Activated CD8-positive, alpha-beta T cell treated with anti-CD3 and anti-CD28 coated beads for 36 hours (primary cell): Measurements from ENCODE around the gene ALDH7A1. TPM values are rescaled to one million over a fixed set of nuclear protein-coding genes. Genes with fewer than 3 reads are reported as not detected.

Experiments
- ATAC-seq: fragments of 200-7000 bp; cut with Tn5 transposase; one replicate; pipeline ENCODE4 v1.10.0; 2021; ENCODE audit warnings: mild to moderate bottlenecking, moderate library complexity
- CTCF ChIA-PET: fragments of 350-600 bp; sonication (Branson Sonifier 250); formaldehyde crosslinking; loops from one replicate; lab custom pipeline; 2021; ENCODE audit warnings: antibody characterized with exemption; lab: Charles Lee
- POLR2A ChIA-PET: fragments of 350-600 bp; sonication (Branson Sonifier 250); formaldehyde crosslinking; loops from one replicate; lab custom pipeline; 2021; ENCODE audit warnings: antibody characterized with exemption; lab: Charles Lee
- DNase-seq: peaks from one replicate; pipeline ENCODE4 v3.0.0-alpha.2; 2020
- H3K27ac Mint-ChIP-seq: one replicate; pipeline ENCODE4 v1.8.0; 2021; ENCODE audit warnings: mild to moderate bottlenecking, mixed read lengths
- H3K27me3 Mint-ChIP-seq: one replicate; pipeline ENCODE4 v1.8.0; 2021; ENCODE audit warnings: mixed read lengths
- H3K36me3 Mint-ChIP-seq: one replicate; pipeline ENCODE4 v1.8.0; 2021; ENCODE audit warnings: low read depth, mixed read lengths
- H3K4me1 Mint-ChIP-seq: one replicate; pipeline ENCODE4 v1.8.0; 2021; ENCODE audit warnings: low read depth, mixed read lengths
- H3K4me3 Mint-ChIP-seq: one replicate; pipeline ENCODE4 v1.8.0; 2021; ENCODE audit warnings: mild to moderate bottlenecking, moderate library complexity, mixed read lengths
- H3K9me3 Mint-ChIP-seq: one replicate; pipeline ENCODE4 v1.8.0; 2021; ENCODE audit warnings: mixed read lengths
- CTCF ChIP-seq: fragments of 200-600 bp; IDR thresholded peaks from one replicate; pipeline ENCODE4 v1.8.0; 2022; ENCODE audit warnings: antibody characterized with exemption, mild to moderate bottlenecking
- intact Hi-C: fragments of 100-400 bp; cut with micrococcal nuclease; formaldehyde crosslinking; loops from one replicate; pipeline ENCODE4 v1.10.0; 2022
- total RNA-seq, 2 experiments: library from RNA; stranded (reverse); gene quantifications; one replicate each; pipeline ENCODE4 v1.2.3, GENCODE V29; 2021

ALDH7A1 gene
- total RNA-seq, 2 experiments from 2014 or later, result 4.8 to 5.1 TPM

- TF ChIP-seq CTCF, result no peak
- no peak for ATAC-seq
- H3K4me3 Mint-ChIP-seq, result no peak overlapping the region
- ChIA-PET POLR2A (no interaction called here), CTCF (interaction anchor here (0.6 to 2.2 kb wide), 6 partner anchors 16 to 178 kb away, joined by 3 to 12 read pairs (median 4); no protein-coding TSS in a partner anchor)
- intact Hi-C loops, result no loop called here
- H3K27ac Mint-ChIP-seq, result no peak overlapping the region
- no peaks in the 10 kb centered on the region for H3K9me3 Mint-ChIP-seq
- no peak for DNase-seq
- H3K36me3 Mint-ChIP-seq, result no peaks in the 10 kb centered on the region
- H3K27me3 Mint-ChIP-seq, result no peaks in the 10 kb centered on the region
- H3K4me1 Mint-ChIP-seq, result peaks cover 5% of the 10 kb centered on the region
Measured at GRCh38 chr5:126516133-126516532, 78.9 kb downstream of the ALDH7A1 start.

GRCh38 chr5:126515337-126515736 lies 79.7 kb downstream of the ALDH7A1 start:
- H3K27me3 Mint-ChIP-seq, result no peaks in the 10 kb centered on the region
- no peak overlapping the region for H3K4me3 Mint-ChIP-seq
- H3K27ac Mint-ChIP-seq, result no peak overlapping the region
- intact Hi-C loops, result no loop called here
- H3K9me3 Mint-ChIP-seq, result no peaks in the 10 kb centered on the region
- DNase-seq (no peak), ATAC-seq (no peak)
- POLR2A ChIA-PET, result no interaction called here
- TF ChIP-seq CTCF, result no peak
- CTCF ChIA-PET, result interaction anchor here (1.2 to 2.2 kb wide), 2 partner anchors 16 to 177 kb away, joined by 5 read pairs; no protein-coding TSS in a partner anchor
- peaks cover 11% of the 10 kb centered on the region for H3K4me1 Mint-ChIP-seq
- H3K36me3 Mint-ChIP-seq, result no peaks in the 10 kb centered on the region

GRCh38 chr5:126514558-126515141 lies 80.4 kb downstream of the ALDH7A1 start:
- ATAC-seq, result no peak
- POLR2A ChIA-PET, result no interaction called here

GRCh38 chr5:126514131-126514557 lies 80.9 kb downstream of the ALDH7A1 start:
- Mint-ChIP-seq H3K36me3 (no peaks in the 10 kb centered on the region), H3K27me3 (no peaks in the 10 kb centered on the region), H3K27ac (no peak overlapping the region), H3K9me3 (no peaks in the 10 kb centered on the region), H3K4me1 (peaks cover 14% of the 10 kb centered on the region), H3K4me3 (no peak overlapping the region)
- TF ChIP-seq CTCF, result no peak
- intact Hi-C loops, result no loop called here
- CTCF ChIA-PET, result no interaction called here
- POLR2A ChIA-PET, result no interaction called here
- DNase-seq, result no peak
- no peak for ATAC-seq

More at GRCh38 chr5:126514558-126515141, 80.4 kb downstream of the ALDH7A1 start:
- CTCF ChIA-PET, result no interaction called here
- Mint-ChIP-seq H3K4me3 (no peak overlapping the region), H3K27ac (no peak overlapping the region), H3K4me1 (peaks cover 10% of the 10 kb centered on the region), H3K9me3 (no peaks in the 10 kb centered on the region), H3K36me3 (no peaks in the 10 kb centered on the region), H3K27me3 (no peaks in the 10 kb centered on the region)
- no peak for DNase-seq
- no peak for TF ChIP-seq CTCF
- intact Hi-C loops, result no loop called here

- intact Hi-C loops, result no loop called here
- no peak overlapping the region for H3K4me3 Mint-ChIP-seq
- POLR2A ChIA-PET, result no interaction called here
- ATAC-seq (no peak), DNase-seq (no peak)
- H3K36me3 Mint-ChIP-seq, result no peaks in the 10 kb centered on the region
- H3K9me3 Mint-ChIP-seq, result no peaks in the 10 kb centered on the region
- no peak overlapping the region for H3K27ac Mint-ChIP-seq
- H3K27me3 Mint-ChIP-seq, result no peaks in the 10 kb centered on the region
- peaks cover 18% of the 10 kb centered on the region for H3K4me1 Mint-ChIP-seq
- no peak for TF ChIP-seq CTCF
- CTCF ChIA-PET, result interaction anchor here (1.9 to 2.5 kb wide), 2 partner anchors 13 to 26 kb away, joined by 8 to 17 read pairs; no protein-coding TSS in a partner anchor
Measured at GRCh38 chr5:126513703-126514102, 81.3 kb downstream of the ALDH7A1 start.
